DMS114 treated with DMSO at 0.1 percent for 48 hours (cell line): ENCODE data around the gene APCDD1.
A peak's percentile ranks its signal among the peaks of the same experiment; 100 is the strongest.
"Not testable (repeated sequence)": the region's sequence is repeated elsewhere in the genome, so short reads cannot be mapped to it uniquely, and the experiment has no call there.

ENCODE experiments used
- DNase-seq: peaks from one replicate; lab custom pipeline; 2025; ENCODE audit not compliant: unreplicated experiment; lab: John Stamatoyannopoulos, UW

APCDD1 gene

DNA sequence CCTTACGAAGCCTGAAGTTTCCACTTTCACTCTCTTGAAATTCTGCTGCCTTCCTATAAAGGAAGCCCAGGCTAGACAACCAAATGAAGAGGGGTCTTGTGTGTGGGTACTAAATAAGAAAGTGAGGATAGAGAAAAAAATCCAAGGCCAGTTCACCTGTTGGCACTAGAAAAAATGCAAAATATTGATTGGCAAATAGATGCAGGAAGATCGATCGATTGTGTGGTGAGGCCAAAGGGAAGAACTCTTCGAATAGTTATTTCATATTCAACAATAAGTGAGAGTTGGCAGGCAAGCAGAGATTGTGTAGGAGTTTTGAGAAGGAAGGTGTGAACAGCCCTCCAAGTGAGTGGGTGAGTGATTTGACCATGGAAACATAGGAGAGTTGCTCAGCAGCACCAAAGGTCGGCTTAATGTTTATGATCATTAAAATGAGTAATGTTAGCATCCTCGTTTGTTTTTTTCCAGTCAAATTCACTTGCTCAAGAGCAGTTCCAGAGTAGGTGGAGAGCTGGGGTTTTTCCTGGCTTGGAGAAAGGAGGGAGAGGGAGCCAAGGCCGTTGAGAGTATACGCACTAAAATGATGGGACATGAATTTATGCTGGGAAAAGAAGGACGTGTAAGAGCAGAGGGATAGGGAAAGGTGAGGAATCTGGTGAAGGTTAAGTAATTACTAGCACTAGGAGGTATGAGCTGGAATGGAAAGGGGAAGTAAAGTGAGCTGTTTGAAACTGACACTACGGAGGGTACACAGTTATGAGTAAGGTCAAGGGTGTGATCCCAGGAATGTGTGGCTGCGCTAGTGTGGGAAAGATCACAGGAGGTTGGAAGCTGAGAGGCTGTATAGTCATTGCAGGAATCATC is 70.3 kb downstream of the APCDD1 start:
- DNase-seq = no peak

- no peak for DNase-seq
Measured at GRCh38 chr18:10525371-10525691, 70.9 kb downstream of the APCDD1 start.

DNA sequence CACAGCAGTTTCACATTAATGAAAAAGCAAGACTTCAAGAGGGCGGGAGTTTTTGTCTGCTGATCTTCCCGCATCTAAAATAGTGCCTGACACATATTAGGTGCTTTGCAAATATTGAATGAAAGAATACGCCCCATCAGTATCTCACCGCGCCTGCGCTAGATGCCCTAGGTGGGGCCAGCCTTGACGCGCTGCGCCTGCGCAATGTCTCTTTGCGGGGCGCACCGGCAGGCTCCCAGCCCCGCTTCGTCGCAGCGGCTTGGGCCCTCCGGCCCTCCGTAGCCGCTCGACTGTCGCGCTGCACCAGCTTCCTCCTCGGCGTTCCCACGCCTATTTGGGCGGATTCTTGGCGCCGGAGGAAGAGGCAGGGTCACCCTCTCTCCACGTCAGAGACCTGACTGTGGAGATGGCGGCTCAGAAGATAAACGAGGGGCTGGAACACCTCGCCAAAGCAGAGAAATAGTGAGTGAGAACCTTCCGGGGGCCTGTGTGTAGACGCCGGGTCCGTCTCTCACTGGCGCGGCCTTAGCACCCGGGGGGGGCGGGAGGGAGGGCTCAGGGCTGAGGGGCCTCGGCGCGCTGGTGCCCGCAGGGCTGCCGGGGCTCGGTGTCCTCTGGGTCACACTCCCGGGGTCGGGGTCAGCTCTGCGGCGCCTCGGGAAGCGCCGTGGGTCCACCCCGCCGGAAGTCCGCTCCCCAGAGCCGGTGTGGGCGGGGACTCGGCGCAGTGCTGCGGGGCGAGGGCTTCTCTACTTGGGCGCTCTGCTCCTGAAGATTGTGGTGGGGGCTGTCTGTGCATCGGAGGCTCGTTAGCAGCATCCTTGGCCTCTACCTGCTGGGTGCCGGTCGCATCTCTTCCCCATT is 71.5 kb downstream of the APCDD1 start, which contains the start of gene NAPG:
Gene NAPG (plus strand): TSS at position 331 of the 864 bp plus-strand sequence. CDS start 76 bp downstream, at position 407.
- DNase-seq = peak; percentile 81

DNA sequence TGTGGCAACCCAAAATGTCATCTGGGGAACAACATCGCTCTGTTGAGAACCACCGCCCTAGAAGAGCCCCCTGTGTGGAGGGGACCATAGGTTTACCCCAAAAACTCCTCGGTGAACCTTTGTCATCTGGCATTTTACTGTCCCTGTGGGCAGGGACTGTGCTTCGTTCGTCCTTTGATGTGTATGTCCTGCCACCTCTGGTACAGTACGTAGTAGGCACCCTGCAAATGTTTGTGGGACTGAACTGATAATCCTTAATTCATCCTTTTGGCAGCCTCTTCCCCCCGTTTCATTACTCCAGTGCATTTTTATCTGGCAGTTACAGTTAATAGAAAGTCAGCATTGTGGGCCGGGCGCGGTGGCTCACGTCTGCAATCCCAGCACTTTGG is 72.1 kb downstream of the APCDD1 start:
- DNase-seq = no peak

GRCh38 chr18:10528439-10528838 is 74.0 kb downstream of the APCDD1 start:
- no peak for DNase-seq

- DNase-seq = no peak
Measured at GRCh38 chr18:10530002-10530401, 75.6 kb downstream of the APCDD1 start.

- DNase-seq = no peak
Measured at GRCh38 chr18:10530852-10531251, 76.4 kb downstream of the APCDD1 start.

DNA sequence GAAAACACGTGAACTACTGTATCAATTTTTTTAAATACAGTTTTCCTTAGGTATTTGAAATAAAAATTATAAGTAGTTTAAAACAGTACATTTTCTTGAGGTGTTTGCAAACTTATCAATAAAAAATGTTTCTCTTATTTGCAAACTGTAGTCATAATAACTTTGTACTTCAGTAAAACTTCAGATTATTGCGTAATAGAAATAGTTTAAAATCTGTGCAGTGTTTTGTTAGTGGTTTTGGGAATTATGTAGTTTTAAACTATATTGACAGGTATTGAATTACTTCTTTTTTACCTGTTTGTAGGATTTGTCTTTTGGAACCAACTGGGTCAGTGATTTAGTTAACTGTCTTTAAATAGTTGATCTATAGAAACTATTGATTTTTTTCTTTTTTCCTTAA is 78.7 kb downstream of the APCDD1 start:
- no peak for DNase-seq

DNA sequence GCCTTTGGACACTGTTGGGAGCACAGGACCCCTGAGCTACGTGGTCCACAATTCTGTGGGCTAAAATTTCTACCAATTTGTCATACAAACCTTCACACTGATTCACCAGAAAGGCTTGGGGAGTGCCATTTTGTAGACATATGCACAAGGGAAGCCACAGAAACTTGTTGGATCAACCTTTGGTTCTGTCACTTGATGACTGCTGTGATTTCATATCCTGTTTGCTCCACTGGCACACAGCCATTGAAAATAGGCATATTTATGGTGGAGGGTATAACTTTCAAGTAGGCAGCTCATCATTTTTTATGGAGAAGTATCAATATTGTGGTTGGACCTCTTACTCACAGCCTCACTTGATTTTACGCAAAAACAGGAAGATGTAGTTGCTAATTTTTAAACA is 81.8 kb downstream of the APCDD1 start:
- no peak for DNase-seq

DNA sequence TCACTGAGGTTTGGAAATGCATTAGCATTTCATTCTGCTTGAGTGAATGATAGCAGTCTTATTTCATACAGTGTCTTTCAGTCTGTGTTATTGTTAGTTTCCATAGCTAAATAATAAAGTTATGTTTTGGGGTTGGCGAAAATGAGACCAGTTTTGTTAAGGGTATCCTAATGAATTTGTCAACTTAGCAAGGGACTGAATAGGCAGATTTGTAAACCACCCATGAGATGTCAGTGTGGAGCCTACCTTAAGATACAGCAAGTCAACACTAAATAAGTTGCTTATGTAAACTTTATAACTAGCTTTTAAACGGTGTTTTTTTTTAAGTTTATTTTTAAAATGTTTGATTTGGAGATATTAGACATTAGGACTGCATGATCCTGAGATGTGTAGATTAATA is 83.3 kb downstream of the APCDD1 start:
- no peak for DNase-seq

GRCh38 chr18:10539124-10539523 is 84.7 kb downstream of the APCDD1 start:
- not testable (repeated sequence) for DNase-seq
